HPDE6-E6E7 (cell line): ENCODE results near the gene SLC44A2.
A peak's percentile ranks its signal among the peaks of the same experiment; 100 is the strongest.

Source experiments
- DNase-seq: peaks from one replicate; pipeline ENCODE4 v3.0.0; 2011; ENCODE audit warnings: missing footprints; ENCODE audit errors: extremely low spot score

Gene SLC44A2

GRCh38 chr19:10615429-10616023 is 9.8 kb upstream of the SLC44A2 start:
- DNase-seq, result no peak

- DNase-seq, result peak; percentile 88
Measured at GRCh38 chr19:10617409-10618121, 7.8 kb upstream of the SLC44A2 start.

GRCh38 chr19:10618846-10619245 is 6.5 kb upstream of the SLC44A2 start:
- DNase-seq, result no peak

- DNase-seq, result no peak
Measured at GRCh38 chr19:10620786-10621185, 4.6 kb upstream of the SLC44A2 start.

GRCh38 chr19:10621966-10622365 is 3.4 kb upstream of the SLC44A2 start:
- no peak for DNase-seq

GRCh38 chr19:10624585-10624984 is 768 bp upstream of the SLC44A2 start:
- no peak for DNase-seq

GRCh38 chr19:10625762-10626138 is 397 bp downstream of the SLC44A2 start:
- DNase-seq, result no peak

- DNase-seq, result no peak
Measured at GRCh38 chr19:10631874-10632273, 6.5 kb downstream of the SLC44A2 start.

- DNase-seq, result no peak
Measured at GRCh38 chr19:10634430-10634829, 9.1 kb downstream of the SLC44A2 start.

GRCh38 chr19:10634963-10635362 is 9.6 kb downstream of the SLC44A2 start:
- no peak for DNase-seq

GRCh38 chr19:10636304-10636972 is 11.1 kb downstream of the SLC44A2 start:
- DNase-seq, result no peak

GRCh38 chr19:10637894-10638293 is 12.5 kb downstream of the SLC44A2 start:
- no peak for DNase-seq

GRCh38 chr19:10639836-10640235 is 14.5 kb downstream of the SLC44A2 start:
- no peak for DNase-seq

GRCh38 chr19:10640361-10640760 is 15.0 kb downstream of the SLC44A2 start:
- DNase-seq, result no peak

GRCh38 chr19:10641248-10641647 is 15.9 kb downstream of the SLC44A2 start:
- no peak for DNase-seq

- no peak for DNase-seq
Measured at GRCh38 chr19:10642473-10643171, 17.3 kb downstream of the SLC44A2 start.

GRCh38 chr19:10643172-10643967 is 18.0 kb downstream of the SLC44A2 start:
- DNase-seq, result no peak

- no peak for DNase-seq
Measured at GRCh38 chr19:10643968-10644259, 18.6 kb downstream of the SLC44A2 start.

- DNase-seq, result peak; percentile 85
Measured at GRCh38 chr19:10644260-10645007, 19.1 kb downstream of the SLC44A2 start.

- DNase-seq, result no peak
Measured at GRCh38 chr19:10646456-10647159, 21.3 kb downstream of the SLC44A2 start.

- no peak for DNase-seq
Measured at GRCh38 chr19:10648360-10648759, 23.0 kb downstream of the SLC44A2 start.
